H1 (cell line): ENCODE measurements around the gene CCNY. TPM values are rescaled to one million over a fixed set of nuclear protein-coding genes. Genes with fewer than 3 reads are reported as not detected.

Experiments used
- CTCF ChIA-PET: fragments of 300-600 bp; sonication (Branson Sonifier 250); formaldehyde crosslinking; loops from one replicate; lab custom pipeline; 2021; ENCODE audit not compliant: partially characterized antibody; lab: Charles Lee
- POLR2A ChIA-PET: fragments of 300-600 bp; sonication (Branson Sonifier 250); formaldehyde crosslinking; loops from one replicate; lab custom pipeline; 2021; ENCODE audit warnings: inconsistent platforms; ENCODE audit not compliant: partially characterized antibody; lab: Charles Lee
- DNase-seq, 2 experiments: peaks; one replicate each; pipeline versions ENCODE4 v3.0.0 to v3.0.0-alpha.2; 2010 to 2022; ENCODE audit warnings: low spot score in 2 of 2, low read depth in 1 of 2, mixed read lengths in 1 of 2
- FAIRE-seq: peaks from 2 replicates; lab custom pipeline; 2011; peaks lifted over from hg19 to GRCh38; lab: Jason Lieb, UNC
- H2AFZ ChIP-seq: 2 replicates; pipeline ENCODE4 v1.8.1; 2012; ENCODE audit warnings: low read length, inconsistent platforms
- H2AK5ac ChIP-seq: 2 replicates; pipeline ENCODE4 v1.6.1; 2013; ENCODE audit warnings: low read depth, low read length
- H2BK120ac ChIP-seq: replicated peaks from 2 replicates; pipeline ENCODE3; 2013; ENCODE audit warnings: low read depth, low read length, inconsistent platforms
- H2BK12ac ChIP-seq: 2 replicates; pipeline ENCODE4 v1.6.1; 2013; ENCODE audit warnings: low read depth, low read length
- H2BK15ac ChIP-seq: 2 replicates; pipeline ENCODE4 v1.6.1; 2013; ENCODE audit warnings: low read length
- H2BK20ac ChIP-seq: 2 replicates; pipeline ENCODE4 v1.6.1; 2013; ENCODE audit warnings: low read length
- H2BK5ac ChIP-seq: 2 replicates; pipeline ENCODE4 v1.6.1; 2013; ENCODE audit warnings: low read depth, low read length
- H3K14ac ChIP-seq: 2 replicates; pipeline ENCODE4 v1.6.1; 2013; ENCODE audit warnings: inconsistent platforms; ENCODE audit not compliant: insufficient read length
- H3K18ac ChIP-seq: 2 replicates; pipeline ENCODE4 v1.6.1; 2013; ENCODE audit warnings: low read length; ENCODE audit errors: extremely low read depth
- H3K23ac ChIP-seq: 2 replicates; pipeline ENCODE4 v1.6.1; 2013; ENCODE audit warnings: inconsistent platforms; ENCODE audit not compliant: insufficient read length
- H3K23me2 ChIP-seq: 2 replicates; pipeline ENCODE4 v1.6.1; 2013; ENCODE audit warnings: low read depth, low read length
- H3K27ac ChIP-seq: 2 replicates; pipeline ENCODE4 v1.6.1; 2011; ENCODE audit warnings: low read depth, low read length, inconsistent platforms
- H3K27me3 ChIP-seq, 4 experiments: replicated peaks in 1 of 4; 1 replicate in 1 of 4; 2 replicates in 3 of 4; pipeline versions ENCODE4 v1.6.1 to v1.8.1; 2011 to 2013; ENCODE audit warnings: low read length in 3 of 4, mild to moderate bottlenecking in 3 of 4, inconsistent platforms in 2 of 4, mixed read lengths in 2 of 4, moderate library complexity in 1 of 4; ENCODE audit not compliant: control insufficient read depth in 3 of 4, insufficient read depth in 3 of 4; ENCODE audit errors: extremely low read depth in 1 of 4
- H3K36me3 ChIP-seq, 4 experiments: 2 replicates each; pipeline versions ENCODE4 v1.6.1 to v1.8.1; 2011 to 2013; ENCODE audit warnings: mild to moderate bottlenecking in 4 of 4, low read length in 3 of 4, moderate library complexity in 2 of 4, control low read depth in 1 of 4, inconsistent platforms in 1 of 4; ENCODE audit not compliant: insufficient read depth in 4 of 4, control insufficient read depth in 2 of 4
- H3K4ac ChIP-seq: replicated peaks from 2 replicates; pipeline ENCODE3; 2013; ENCODE audit warnings: low read length, low read depth, mixed read lengths, inconsistent platforms; ENCODE audit not compliant: insufficient read length
- H3K4me1 ChIP-seq, 4 experiments: replicated peaks in 1 of 4; 1 replicate in 1 of 4; 2 replicates in 3 of 4; pipeline versions ENCODE4 v1.6.1 to v1.8.1; 2011 to 2013; ENCODE audit warnings: low read length in 3 of 4, inconsistent platforms in 2 of 4, mixed read lengths in 1 of 4; ENCODE audit not compliant: insufficient read depth in 4 of 4, control insufficient read depth in 3 of 4
- H3K4me2 ChIP-seq, 2 experiments: 2 replicates each; pipeline versions ENCODE4 v1.6.1 to v1.8.1; 2011 to 2013; ENCODE audit warnings: low read depth in 2 of 2, low read length in 2 of 2, control low read depth in 1 of 2, inconsistent platforms in 1 of 2, mild to moderate bottlenecking in 1 of 2; ENCODE audit not compliant: insufficient read depth in 1 of 2
- H3K4me3 ChIP-seq, 4 experiments: fragments of 200-600, 300-600 bp in 1 of 4; sonication (generic), shearing (Covaris generic), sonication (Bioruptor Twin) in 1 of 4; 2 replicates each; pipeline versions ENCODE4 v1.5.1 to v1.8.1; 2011 to 2016; ENCODE audit warnings: low read length in 4 of 4, low read depth in 3 of 4, control low read depth in 2 of 4, inconsistent platforms in 2 of 4, mild to moderate bottlenecking in 2 of 4, mixed read lengths in 1 of 4, moderate library complexity in 1 of 4; ENCODE audit not compliant: insufficient read depth in 2 of 4; ENCODE audit errors: extremely low read depth in 1 of 4
- H3K56ac ChIP-seq: replicated peaks from 2 replicates; pipeline ENCODE3; 2013; ENCODE audit warnings: low read depth, mild to moderate bottlenecking, mixed read lengths, low read length, inconsistent platforms; ENCODE audit not compliant: insufficient read length
- H3K79me1 ChIP-seq: 2 replicates; pipeline ENCODE4 v1.6.1; 2013; ENCODE audit warnings: low read depth, low read length, control low read depth
- H3K79me2 ChIP-seq, 2 experiments: 2 replicates each; pipeline versions ENCODE4 v1.6.1 to v1.8.1; 2012 to 2013; ENCODE audit warnings: low read length in 2 of 2, mild to moderate bottlenecking in 2 of 2, inconsistent platforms in 1 of 2; ENCODE audit not compliant: insufficient read depth in 2 of 2, control insufficient read depth in 1 of 2
- H3K9ac ChIP-seq, 4 experiments: replicated peaks in 1 of 4; 1 replicate in 1 of 4; 2 replicates in 3 of 4; pipeline versions ENCODE4 v1.6.1 to v1.8.1; 2011 to 2013; ENCODE audit warnings: low read depth in 3 of 4, low read length in 3 of 4, control low read depth in 2 of 4, mild to moderate bottlenecking in 2 of 4, moderate library complexity in 2 of 4, inconsistent platforms in 1 of 4; ENCODE audit errors: extremely low read depth in 1 of 4
- H3K9me3 ChIP-seq, 2 experiments: 2 replicates each; pipeline versions ENCODE4 v1.6.1 to v1.8.1; 2012 to 2013; ENCODE audit warnings: mild to moderate bottlenecking in 2 of 2, moderate library complexity in 2 of 2, control low read depth in 1 of 2, inconsistent platforms in 1 of 2, low read depth in 1 of 2, low read length in 1 of 2, mixed read lengths in 1 of 2; ENCODE audit not compliant: insufficient read depth in 2 of 2
- H4K20me1 ChIP-seq, 2 experiments: replicated peaks in 1 of 2; 2 replicates each; pipeline versions ENCODE3 to v1.8.1; 2011 to 2013; ENCODE audit warnings: inconsistent platforms in 2 of 2, low read length in 2 of 2, mild to moderate bottlenecking in 1 of 2; ENCODE audit not compliant: insufficient read depth in 2 of 2, control insufficient read depth in 1 of 2
- H4K5ac ChIP-seq: 2 replicates; pipeline ENCODE4 v1.6.1; 2013; ENCODE audit warnings: low read length, low read depth, mixed read lengths, inconsistent platforms; ENCODE audit not compliant: insufficient read length
- H4K8ac ChIP-seq: 2 replicates; pipeline ENCODE4 v1.8.0; 2013; ENCODE audit warnings: mild to moderate bottlenecking, moderate library complexity, low read length, inconsistent platforms; ENCODE audit not compliant: insufficient read depth; ENCODE audit errors: extremely low read depth
- H4K91ac ChIP-seq: replicated peaks from 2 replicates; pipeline ENCODE3; 2013; ENCODE audit warnings: low read length, mixed read lengths, inconsistent platforms; ENCODE audit not compliant: insufficient read length
- ASH2L ChIP-seq: fragments of 200-600, 300-600 bp; sonication (generic); IDR thresholded peaks from one replicate; pipeline ENCODE4 v1.7.1; 2017; ENCODE audit warnings: low read length
- BACH1 ChIP-seq: IDR thresholded peaks from 2 replicates; pipeline ENCODE4 v1.6.1; 2012; ENCODE audit warnings: low read length, improper control_type of control experiment
- CBX5 ChIP-seq: fragments of 300-800, 300-1000 bp; sonication (generic); IDR thresholded peaks from 2 replicates; pipeline ENCODE4 v1.7.1; 2016; ENCODE audit warnings: antibody characterized with exemption, low read length, low read depth
- CEBPB ChIP-seq: IDR thresholded peaks from 2 replicates; pipeline ENCODE4 v1.6.1; 2012; ENCODE audit warnings: low read depth, low read length
- E2F6 ChIP-seq: IDR thresholded peaks from 2 replicates; pipeline ENCODE4 v1.6.1; 2012; ENCODE audit warnings: inconsistent platforms
- JUN ChIP-seq: IDR thresholded peaks from 2 replicates; pipeline ENCODE4 v1.6.1; 2011; ENCODE audit warnings: low read depth, mild to moderate bottlenecking, improper control_type of control experiment, low read length
- NANOG ChIP-seq: IDR thresholded peaks from 2 replicates; pipeline ENCODE4 v1.6.1; 2011; ENCODE audit warnings: low read length, low read depth, mild to moderate bottlenecking, inconsistent platforms; ENCODE audit not compliant: insufficient read depth, poor library complexity, severe bottlenecking
- RAD21 ChIP-seq, 2 experiments: IDR thresholded peaks in 1 of 2; conservative IDR thresholded peaks in 1 of 2; 2 replicates each; pipeline ENCODE4 v1.6.1; 2011; ENCODE audit warnings: low read depth in 2 of 2, low read length in 2 of 2, improper control_type of control experiment in 1 of 2, inconsistent platforms in 1 of 2, mild to moderate bottlenecking in 1 of 2, moderate library complexity in 1 of 2
- SP2 ChIP-seq: IDR thresholded peaks from 2 replicates; pipeline ENCODE4 v1.6.1; 2012; ENCODE audit warnings: mild to moderate bottlenecking, low read length, inconsistent platforms
- ZNF274 ChIP-seq: IDR thresholded peaks from 2 replicates; pipeline ENCODE4 v1.7.0; 2012; ENCODE audit warnings: low read length, borderline replicate concordance; ENCODE audit errors: extremely low read depth
- WGBS, 2 experiments: shearing (Covaris generic) in 1 of 2; methylation state at CpG; one replicate each; pipeline versions ENCODE4 v1.1.6 to v1.1.7; 2013 to 2015; ENCODE audit warnings: low lambda C conversion rate in 2 of 2, mixed read lengths in 2 of 2, inconsistent platforms in 1 of 2, low coverage in 1 of 2, missing lambda C conversion rate in 1 of 2; ENCODE audit not compliant: insufficient replicate concordance in 2 of 2, insufficient coverage in 1 of 2, insufficient read length in 1 of 2; ENCODE audit errors: extremely low coverage in 1 of 2, missing lambda C conversion rate in 1 of 2; 5-methylcytosine and 5-hydroxymethylcytosine counted together
- polyA plus RNA-seq, 7 experiments: library from polyadenylated mRNA; depleted of rRNA in 3 of 7; stranded (reverse) in 5 of 7; unstranded in 2 of 7; fragments of >200 nt in 5 of 7; fragments of 200-250 nt in 2 of 7; gene quantifications; 1 replicate in 5 of 7; 2 replicates in 1 of 7; 4 replicates in 1 of 7; pipeline versions ENCODE4 v1.2.1 to v1.2.3, GENCODE V29; 2011 to 2013; ENCODE audit warnings: missing spikeins in 2 of 7, mixed read lengths in 2 of 7
- total RNA-seq: library from RNA; stranded (reverse); fragmentation: NEBNext Ultra II Directional; extraction: Animal tissue kit (Norgen Biotek cat#: 25700); gene quantifications from 2 replicates; pipeline ENCODE4 v1.2.1, GENCODE V29; 2021

CCNY gene
- total and polyA plus RNA-seq, 2 of the 8 experiments (the other 6 are each of a cell fraction or from before 2014, with no cell fraction given) = 25.3 to 68.2 TPM

- Histone ChIP-seq H2BK5ac (no peak overlapping the region), H3K4me2 (peak overlapping the region; percentile 4 to 33; a peak in 2 of 4 replicates), H3K4me3 (no peak overlapping the region; a peak in 1 of 8 replicates), H3K27ac (no peak overlapping the region), H3K9ac (no peak overlapping the region), H2AFZ (no peak overlapping the region), H3K79me2 (peaks cover 0 to 5% of the 10 kb centered on the region in 2 experiments; a peak in 1 of 4 replicates), H2BK120ac (no peak overlapping the region), H3K23me2 (no peaks in the 10 kb centered on the region), H2BK12ac (no peak overlapping the region), H3K36me3 (no peaks in the 10 kb centered on the region), H2BK15ac (no peak overlapping the region), H2AK5ac (no peak overlapping the region), H4K8ac (no peak overlapping the region), H4K91ac (no peak overlapping the region), H3K23ac (no peak overlapping the region), H3K4ac (no peak overlapping the region), H3K4me1 (peaks cover 4 to 18% (median 10%) of the 10 kb centered on the region in 4 experiments), H3K79me1 (peaks cover 5% of the 10 kb centered on the region; the same call in 1 of the 2 replicates), H3K56ac (no peak overlapping the region), H4K20me1 (peaks cover 0 to 5% of the 10 kb centered on the region in 2 experiments), H3K9me3 (no peaks in the 10 kb centered on the region), H3K14ac (no peak overlapping the region), H4K5ac (no peak overlapping the region), H3K27me3 (no peaks in the 10 kb centered on the region), H3K18ac (no peak overlapping the region), H2BK20ac (no peak overlapping the region)
- ChIA-PET POLR2A (no interaction called here), CTCF (interaction anchor here (0.8 to 2.0 kb wide), 4 partner anchors 8 to 76 kb away, joined by 3 to 9 read pairs (median 4); no protein-coding TSS in a partner anchor)
- no peak for FAIRE-seq
- DNase-seq = no peak
- 86% methylated on average over 9 of the region's 9 CpGs; no CpG with 5 or more reads in 1 of the 2 experiments for WGBS, 2 experiments
- TF ChIP-seq NANOG (no peak), ASH2L (no peak), BACH1 (no peak), JUN (no peak), CEBPB (no peak), ZNF274 (no peak), SP2 (no peak), CBX5 (no peak), E2F6 (no peak), RAD21 (IDR thresholded peaks at IDR 0.05 in 1 of 2, conservative IDR thresholded peaks at IDR 0.05 in 1 of 2; ENCODE audit: low read depth in 2 of 2, low read length in 2 of 2) (no peak)
These were observed 157.1 kb downstream of the CCNY start for GRCh38 chr10:35493196-35494118.
